Ovary (tissue), 9 donors: ENCODE results near the gene ATAT1. TPM values are rescaled to one million over a fixed set of nuclear protein-coding genes. Genes with fewer than 3 reads are reported as not detected.

Experiments used
- DNase-seq, 5 donors: peaks; one replicate each; pipeline ENCODE4 v3.0.0-alpha.2; 2019 to 2020
- H3K27ac ChIP-seq, 2 donors: fragments of 200-600 bp; one replicate each; pipeline versions ENCODE4 v1.5.1 to v1.8.0; 2019 to 2022
- H3K27me3 ChIP-seq: fragments of 200-600 bp; one replicate; pipeline ENCODE4 v1.8.0; 2022
- H3K36me3 ChIP-seq: fragments of 200-600 bp; sonication (generic); one replicate; pipeline ENCODE4 v1.5.1; 2019
- H3K4me1 ChIP-seq: one replicate; pipeline ENCODE4 v1.8.1; 2013; ENCODE audit warnings: mild to moderate bottlenecking, moderate library complexity; ENCODE audit not compliant: insufficient read depth
- H3K4me3 ChIP-seq: fragments of 200-600 bp; sonication (generic); one replicate; pipeline ENCODE4 v1.5.1; 2017
- H3K9me3 ChIP-seq, 2 donors: fragments of 200-600 bp in 1 of 2; sonication (generic) in 1 of 2; one replicate each; pipeline versions ENCODE4 v1.5.1 to v1.8.1; 2013 to 2019; ENCODE audit warnings: mild to moderate bottlenecking in 1 of 2, moderate library complexity in 1 of 2
- CTCF ChIP-seq, 3 donors: fragments of 450-650 bp in 2 of 3; fragments of 200-600 bp in 1 of 3; IDR thresholded peaks; one replicate each; pipeline versions ENCODE4 v1.5.1 to v1.8.0; 2016 to 2022; ENCODE audit warnings: antibody characterized with exemption in 3 of 3, mild to moderate bottlenecking in 1 of 3
- EP300 ChIP-seq: sonication (generic); formaldehyde crosslinking; IDR thresholded peaks from one replicate; pipeline ENCODE4 v1.6.1; 2017; ENCODE audit warnings: antibody characterized with exemption
- POLR2A ChIP-seq: fragments of 450-650 bp; IDR thresholded peaks from one replicate; pipeline ENCODE4 v1.6.1; 2017; ENCODE audit warnings: antibody characterized with exemption, mild to moderate bottlenecking, moderate library complexity
- WGBS, 3 donors: extraction: QIAGEN DNeasy Blood & Tissue Kit in 1 of 3; methylation state at CpG; one replicate each; pipeline versions ENCODE4 v1.1.5 to v1.1.7; 2013 to 2017; 5-methylcytosine and 5-hydroxymethylcytosine counted together
- intact Hi-C, 4 donors: fragments of 100-400 bp; cut with DNase I; formaldehyde crosslinking; loops; one replicate each; pipeline versions ENCODE4 v1.11.0 to v1.15.1; 2022 to 2023
- polyA plus RNA-seq, 2 donors: library from polyadenylated mRNA; stranded (reverse); fragments of 200-250 nt in 1 of 2; fragments of 350-450 nt in 1 of 2; fragmentation: Illumina TruSeq in 1 of 2; extraction: RNeasy Lipid Tissue Mini Kit (QIAGEN cat#74804) in 1 of 2; gene quantifications; one replicate each; pipeline ENCODE4 v1.2.3, GENCODE V29; 2013 to 2014
- total RNA-seq, 7 donors: library from RNA; depleted of rRNA in 2 of 7; stranded (reverse); fragments of >200 nt in 2 of 7; fragmentation: NEBNext Ultra II Directional in 3 of 7; extraction: Animal tissue kit (Norgen Biotek cat#: 25700) in 3 of 7; gene quantifications; one replicate each; pipeline versions ENCODE4 v1.1.0 to v1.2.4, GENCODE V29; 2016 to 2023
- donor health status: DM: no; HTN: no; CAD: no; lungs with moderate emphysema.
- donor health status: DM: no; HTN: no; CAD: no.
- donor health status: Bipolar disorder and iron deficiency.
- donor health status: DM: yes; HTN: yes; CAD: no.
- donor health status: DM: no; HTN: no; CAD: no.
- donor health status: DM: yes; HTN: yes; CAD: no.

ATAT1 gene
- total and polyA plus RNA-seq, 9 donors = 5.6 to 20.5 (median 11.4) TPM

DNA sequence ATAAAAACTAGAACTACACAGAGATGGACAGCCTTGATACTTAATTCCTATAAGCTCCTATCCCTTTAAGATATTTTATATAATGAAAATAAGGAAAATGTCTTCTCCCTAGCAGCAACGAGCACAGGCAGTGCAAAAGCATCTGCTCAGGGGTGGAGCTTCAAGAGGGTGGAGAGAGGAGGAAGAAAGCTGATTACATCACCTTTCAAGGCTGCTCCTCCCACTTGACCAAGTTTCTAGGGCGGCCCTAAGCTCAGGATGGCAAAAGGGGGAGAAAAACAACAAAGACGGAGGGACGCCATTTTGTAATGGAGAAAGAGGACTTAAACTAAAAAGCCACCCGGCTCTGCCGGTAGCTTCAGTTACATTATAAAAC lies 11.8 kb upstream of the ATAT1 start:
- TF ChIP-seq CTCF (IDR thresholded peaks at IDR 0.05) = no peak
- TF ChIP-seq POLR2A = peak; percentile 71
- TF ChIP-seq EP300 = no peak

GRCh38 chr6:30615219-30615957 lies 11.3 kb upstream of the ATAT1 start:
- intact Hi-C loops = loop anchor here in 1 of 4 donors (5.0 kb wide), 1 partner anchor 72 kb away; the partner anchor contains the start of gene PPP1R18
- no peaks in the 10 kb centered on the region for H3K36me3 ChIP-seq
- 0% methylated on average over 10 of the region's 10 CpGs for WGBS, 3 donors
- H3K27ac ChIP-seq = peak overlapping the region; percentile 95
- H3K4me3 ChIP-seq = peak overlapping the region; percentile 90
- H3K9me3 ChIP-seq = no peaks in the 10 kb centered on the region
- peaks cover 6% of the 10 kb centered on the region for H3K4me1 ChIP-seq
- no peaks in the 10 kb centered on the region for H3K27me3 ChIP-seq
- peak in 1 of 5 donors; percentile 50 for DNase-seq
- TF ChIP-seq POLR2A (no peak), CTCF (IDR thresholded peaks at IDR 0.05) (no peak), EP300 (no peak)

More for the DNA sequence above, 11.8 kb upstream of the ATAT1 start:
- no peaks in the 10 kb centered on the region for H3K36me3 ChIP-seq
- peaks cover 8% of the 10 kb centered on the region for H3K4me1 ChIP-seq
- H3K27me3 ChIP-seq = no peaks in the 10 kb centered on the region
- WGBS, 3 donors = 0 to 1% (median 0%) methylated on average over 6 of the region's 6 CpGs
- H3K9me3 ChIP-seq = no peaks in the 10 kb centered on the region
- peak overlapping the region; percentile 90 for H3K4me3 ChIP-seq
- peak; percentile 77 to 92 (median 84) for DNase-seq
- H3K27ac ChIP-seq = peak overlapping the region; percentile 95
- intact Hi-C loops = loop anchor here in 1 of 4 donors (5.0 kb wide), 1 partner anchor 72 kb away; the partner anchor contains the start of gene PPP1R18

- Histone ChIP-seq H3K9me3 (no peaks in the 10 kb centered on the region), H3K36me3 (no peaks in the 10 kb centered on the region), H3K4me3 (peak overlapping the region; percentile 90), H3K27ac (peak overlapping the region; percentile 95), H3K27me3 (no peaks in the 10 kb centered on the region), H3K4me1 (peaks cover 3% of the 10 kb centered on the region)
- WGBS, 3 donors = 0 to 1% (median 0%) methylated on average over 10 of the region's 10 CpGs
- intact Hi-C loops = loop anchor here in 1 of 4 donors (5.0 kb wide), 1 partner anchor 71 kb away; the partner anchor contains the start of gene PPP1R18
- TF ChIP-seq POLR2A (no peak), CTCF (IDR thresholded peaks at IDR 0.05) (no peak), EP300 (no peak)
- no peak for DNase-seq
These were observed 10.5 kb upstream of the ATAT1 start for GRCh38 chr6:30615958-30616810.

- intact Hi-C loops = loop anchor here in 1 of 4 donors (5.0 kb wide), 1 partner anchor 70 kb away; the partner anchor contains the start of gene PPP1R18
- Histone ChIP-seq H3K9me3 (no peaks in the 10 kb centered on the region), H3K4me3 (peak within 1 kb of the TSS; percentile 90), H3K27ac (peak within 1 kb of the TSS; percentile 95), H3K27me3 (no peaks in the 10 kb centered on the region), H3K4me1 (peaks cover 1% of the 10 kb centered on the region), H3K36me3 (no peaks in the 10 kb centered on the region)
- TF ChIP-seq POLR2A (peak; percentile 100), CTCF (IDR thresholded peaks at IDR 0.05) (peak in 2 of 3 donors; percentile 10 to 17), EP300 (no peak)
- peak; percentile 98 to 99 (median 99) for DNase-seq
- 0 to 1% (median 1%) methylated on average over 40 of the region's 40 CpGs for WGBS, 3 donors
These were observed 9.7 kb upstream of the ATAT1 start, which contains the start of gene PPP1R10 for GRCh38 chr6:30616811-30617564. TSS of gene PPP1R10 (minus strand) at chr6:30617243. CDS start at chr6:30609944, 7,299 bp downstream.
